Measurements from ENCODE around the gene APBA2.

Gene APBA2

DNA sequence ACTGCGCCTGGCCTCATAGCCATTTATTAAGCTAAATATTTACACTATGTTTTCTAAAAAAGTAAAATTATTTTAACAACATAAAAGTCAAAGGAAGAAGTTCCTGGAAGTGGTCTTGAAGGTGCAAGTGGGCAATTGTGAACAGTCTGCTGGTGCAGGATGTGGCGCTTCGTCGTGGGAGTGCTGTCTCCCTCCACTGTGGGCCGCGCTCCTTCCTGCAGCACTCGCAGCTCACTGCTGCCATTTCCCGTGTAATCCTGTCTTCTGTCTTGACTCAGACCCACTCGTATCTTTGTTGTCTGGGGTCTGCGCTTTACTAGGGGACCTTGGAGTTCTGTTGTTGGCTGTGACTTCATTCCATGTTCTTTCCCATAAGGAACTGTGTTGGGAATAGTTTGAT, 56.3 kb downstream of the APBA2 start:
- peak; percentile 45 for DNase-seq (ENCODE audit: low read depth)
- no peak overlapping the region for H3K4me3 ChIP-seq (ENCODE audit: low read depth, low read length)
- TF ChIP-seq POLR2A (IDR thresholded peaks at IDR 0.05; ENCODE audit: extremely low read depth, insufficient read length) = no peak
- no peak for TF ChIP-seq MYC (IDR thresholded peaks at IDR 0.05; ENCODE audit: low read depth, low read length)
- TF ChIP-seq, protein P1, sequence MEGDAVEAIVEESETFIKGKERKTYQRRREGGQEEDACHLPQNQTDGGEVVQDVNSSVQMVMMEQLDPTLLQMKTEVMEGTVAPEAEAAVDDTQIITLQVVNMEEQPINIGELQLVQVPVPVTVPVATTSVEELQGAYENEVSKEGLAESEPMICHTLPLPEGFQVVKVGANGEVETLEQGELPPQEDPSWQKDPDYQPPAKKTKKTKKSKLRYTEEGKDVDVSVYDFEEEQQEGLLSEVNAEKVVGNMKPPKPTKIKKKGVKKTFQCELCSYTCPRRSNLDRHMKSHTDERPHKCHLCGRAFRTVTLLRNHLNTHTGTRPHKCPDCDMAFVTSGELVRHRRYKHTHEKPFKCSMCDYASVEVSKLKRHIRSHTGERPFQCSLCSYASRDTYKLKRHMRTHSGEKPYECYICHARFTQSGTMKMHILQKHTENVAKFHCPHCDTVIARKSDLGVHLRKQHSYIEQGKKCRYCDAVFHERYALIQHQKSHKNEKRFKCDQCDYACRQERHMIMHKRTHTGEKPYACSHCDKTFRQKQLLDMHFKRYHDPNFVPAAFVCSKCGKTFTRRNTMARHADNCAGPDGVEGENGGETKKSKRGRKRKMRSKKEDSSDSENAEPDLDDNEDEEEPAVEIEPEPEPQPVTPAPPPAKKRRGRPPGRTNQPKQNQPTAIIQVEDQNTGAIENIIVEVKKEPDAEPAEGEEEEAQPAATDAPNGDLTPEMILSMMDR (IDR thresholded peaks at IDR 0.05; ENCODE audit: low read depth, low read length) = no peak
- no peak for TF ChIP-seq MAX (IDR thresholded peaks at IDR 0.05; ENCODE audit: low read depth, low read length)

DNA sequence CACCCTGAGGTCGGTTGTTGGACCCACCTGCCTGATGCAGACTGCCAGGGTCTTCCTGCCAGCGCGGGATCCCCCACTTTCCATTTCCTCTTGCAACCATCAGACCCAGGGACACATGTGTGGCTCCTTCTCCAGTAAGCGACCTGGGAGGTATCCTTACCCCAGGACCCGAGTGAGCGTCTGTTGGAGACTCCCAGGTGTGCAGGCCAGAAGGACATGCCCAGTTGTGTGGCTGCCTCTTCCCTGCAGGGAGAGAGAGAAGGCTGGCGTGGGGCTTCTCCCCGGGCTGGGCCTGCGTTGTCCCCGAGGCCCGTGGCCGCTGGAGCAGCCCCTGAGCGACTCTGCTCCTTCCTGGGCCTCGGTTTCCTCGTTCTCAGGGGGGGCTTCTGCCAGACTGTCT, 56.8 kb downstream of the APBA2 start:
- H3K4me3 ChIP-seq (ENCODE audit: low read depth, low read length) = no peak overlapping the region
- DNase-seq (ENCODE audit: low read depth) = no peak
- TF ChIP-seq, protein P1 (IDR thresholded peaks at IDR 0.05; ENCODE audit: low read depth, low read length) = no peak
- no peak for TF ChIP-seq MAX (IDR thresholded peaks at IDR 0.05; ENCODE audit: low read depth, low read length)

- TF ChIP-seq, protein P1 (IDR thresholded peaks at IDR 0.05; ENCODE audit: low read depth, low read length) = no peak
These were observed 57.4 kb downstream of the APBA2 start for GRCh38 chr15:28943146-28943545.

GRCh38 chr15:28943611-28944230, 57.9 kb downstream of the APBA2 start:
- no peak for DNase-seq (ENCODE audit: low read depth)
- TF ChIP-seq, protein P1 (IDR thresholded peaks at IDR 0.05; ENCODE audit: low read depth, low read length) = no peak
- TF ChIP-seq MAX (IDR thresholded peaks at IDR 0.05; ENCODE audit: low read depth, low read length) (no peak), POLR2A (IDR thresholded peaks at IDR 0.05; ENCODE audit: extremely low read depth, insufficient read length) (no peak)
- no peak overlapping the region for H3K4me3 ChIP-seq (ENCODE audit: low read depth, low read length)

More at GRCh38 chr15:28943146-28943545, 57.4 kb downstream of the APBA2 start:
- DNase-seq (ENCODE audit: low read depth) = no peak
- no peak overlapping the region for H3K4me3 ChIP-seq (ENCODE audit: low read depth, low read length)

GRCh38 chr15:28944286-28944685, 58.5 kb downstream of the APBA2 start:
- TF ChIP-seq, protein P1 (IDR thresholded peaks at IDR 0.05; ENCODE audit: low read depth, low read length) = no peak
- TF ChIP-seq MAX (IDR thresholded peaks at IDR 0.05; ENCODE audit: low read depth, low read length) (no peak), MYC (IDR thresholded peaks at IDR 0.05; ENCODE audit: low read depth, low read length) (no peak), POLR2A (IDR thresholded peaks at IDR 0.05; ENCODE audit: extremely low read depth, insufficient read length) (no peak)
- H3K4me3 ChIP-seq (ENCODE audit: low read depth, low read length) = no peak overlapping the region
- DNase-seq (ENCODE audit: low read depth) = no peak

DNA sequence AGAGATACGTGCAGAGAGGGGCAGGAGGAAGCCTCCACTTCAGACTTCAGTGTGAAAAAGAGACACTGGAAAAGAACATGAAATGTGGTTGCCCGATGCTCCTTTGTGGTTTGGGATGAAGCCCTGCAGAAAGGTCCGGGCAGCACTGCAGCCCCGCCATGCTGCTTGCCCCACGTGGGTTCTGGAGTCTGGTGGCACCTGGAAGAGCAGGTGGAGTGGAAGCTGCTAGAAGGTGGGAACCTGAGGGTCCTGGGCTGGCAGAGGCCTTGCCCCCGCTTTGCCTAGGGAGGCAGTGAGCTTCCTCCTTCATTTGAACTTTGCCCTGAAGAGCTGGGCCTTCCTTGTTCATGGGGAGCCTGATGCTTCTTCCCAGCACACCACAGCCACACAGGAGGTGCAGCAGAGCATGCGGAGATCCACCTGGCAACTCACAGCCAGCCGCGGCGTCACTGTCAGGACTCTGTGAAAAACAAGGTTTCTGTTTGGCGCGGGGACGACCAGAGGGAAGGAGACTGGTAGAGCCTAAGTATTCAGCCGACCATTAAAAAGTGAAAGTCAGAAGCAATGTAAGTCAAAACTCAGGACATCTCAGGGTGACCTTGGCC, 59.0 kb downstream of the APBA2 start:
- TF ChIP-seq, protein P1 (IDR thresholded peaks at IDR 0.05; ENCODE audit: low read depth, low read length) = no peak
- TF ChIP-seq MAX (IDR thresholded peaks at IDR 0.05; ENCODE audit: low read depth, low read length) (no peak), MYC (IDR thresholded peaks at IDR 0.05; ENCODE audit: low read depth, low read length) (no peak), POLR2A (IDR thresholded peaks at IDR 0.05; ENCODE audit: extremely low read depth, insufficient read length) (no peak)
- DNase-seq (ENCODE audit: low read depth) = no peak
- H3K4me3 ChIP-seq (ENCODE audit: low read depth, low read length) = no peak overlapping the region

Measured in NB4 (cell line).